Measurements from ENCODE around the gene PPP1CB.

The PPP1CB gene

GRCh38 chr2:28752631-28753376 is 1.2 kb downstream of the PPP1CB start:
- peak overlapping the region; percentile 96 for H3K27ac Mint-ChIP-seq
- H3K4me3 Mint-ChIP-seq, result peak overlapping the region; percentile 99
- H3K27me3 Mint-ChIP-seq, result no peaks in the 10 kb centered on the region
- peaks cover 67% of the 10 kb centered on the region for H3K4me1 Mint-ChIP-seq
- H3K9me3 Mint-ChIP-seq, result no peaks in the 10 kb centered on the region
- H3K36me3 Mint-ChIP-seq, result peaks cover 8% of the 10 kb centered on the region

- Mint-ChIP-seq H3K27me3 (no peaks in the 10 kb centered on the region), H3K27ac (peak overlapping the region; percentile 13), H3K9me3 (no peaks in the 10 kb centered on the region), H3K4me3 (peak overlapping the region; percentile 99), H3K36me3 (peaks cover 8% of the 10 kb centered on the region), H3K4me1 (peaks cover 65% of the 10 kb centered on the region)
Observed at GRCh38 chr2:28754321-28754720, 2.7 kb downstream of the PPP1CB start.

DNA sequence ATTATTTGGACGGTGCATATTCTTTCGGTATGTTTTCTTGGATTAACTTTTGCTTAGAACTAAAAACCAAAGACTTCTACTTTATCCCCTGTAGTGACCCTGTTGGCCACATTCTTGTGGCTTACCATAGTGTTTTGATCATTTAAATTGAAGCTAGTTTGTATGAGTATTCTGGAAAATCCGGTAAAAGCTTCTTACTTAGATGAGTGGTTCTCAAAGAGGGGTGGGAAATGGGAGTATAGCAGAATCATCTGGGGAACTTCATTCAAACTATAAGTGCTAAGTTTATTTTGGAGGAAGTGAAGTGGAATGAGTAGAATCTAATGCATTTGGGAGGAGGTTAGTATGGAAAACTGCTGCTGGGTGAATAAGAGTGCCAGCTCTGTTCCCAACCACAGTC is 3.8 kb downstream of the PPP1CB start:
- Mint-ChIP-seq H3K27me3 (no peaks in the 10 kb centered on the region), H3K27ac (peak overlapping the region; percentile 43), H3K9me3 (no peaks in the 10 kb centered on the region), H3K4me3 (peak overlapping the region; percentile 66), H3K4me1 (peaks cover 58% of the 10 kb centered on the region), H3K36me3 (peaks cover 8% of the 10 kb centered on the region)

DNA sequence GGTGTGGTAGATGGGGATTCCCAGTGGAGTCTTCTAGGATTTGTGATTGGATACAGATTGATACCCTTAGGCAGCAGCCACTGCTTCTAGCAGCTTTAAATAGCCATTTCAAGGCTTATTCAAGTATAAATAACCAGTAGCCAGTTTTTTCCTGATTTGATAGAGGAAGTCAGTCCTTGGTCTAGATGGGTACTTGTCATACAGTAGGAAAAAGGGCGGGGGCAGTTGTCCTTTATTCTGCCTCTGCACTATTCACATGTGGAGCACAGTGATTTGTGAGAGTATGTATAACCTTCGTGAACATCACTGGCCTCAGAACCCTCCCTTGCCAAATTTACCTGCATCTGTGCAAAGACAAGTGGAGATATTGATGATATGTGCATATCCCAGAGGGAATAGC is 6.8 kb downstream of the PPP1CB start:
- no peaks in the 10 kb centered on the region for H3K9me3 Mint-ChIP-seq
- no peaks in the 10 kb centered on the region for H3K27me3 Mint-ChIP-seq
- peaks cover 83% of the 10 kb centered on the region for H3K4me1 Mint-ChIP-seq
- H3K27ac Mint-ChIP-seq, result peak overlapping the region; percentile 15
- peaks cover 2% of the 10 kb centered on the region for H3K36me3 Mint-ChIP-seq
- H3K4me3 Mint-ChIP-seq, result no peak overlapping the region

DNA sequence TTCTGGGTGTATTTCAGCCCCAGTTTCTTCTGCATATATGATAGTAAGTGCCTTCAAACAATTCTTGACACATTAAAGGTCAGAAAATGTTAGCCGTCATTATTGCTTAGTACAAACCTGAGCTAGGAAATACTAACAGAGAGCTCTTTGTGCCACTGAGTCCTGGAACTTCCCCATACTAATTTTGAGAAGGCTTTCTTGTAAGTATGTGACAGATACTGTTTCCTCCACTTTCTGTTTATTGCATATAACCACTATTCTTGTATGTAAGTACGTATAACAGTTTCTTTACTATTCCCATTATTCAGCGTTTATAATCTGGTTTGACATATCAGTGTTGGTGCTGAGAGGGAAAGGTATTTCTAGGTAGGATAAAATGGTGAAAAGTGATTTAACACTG is 9.8 kb downstream of the PPP1CB start:
- Mint-ChIP-seq H3K27ac (peak overlapping the region; percentile 17), H3K9me3 (no peaks in the 10 kb centered on the region), H3K27me3 (no peaks in the 10 kb centered on the region), H3K4me3 (peak overlapping the region; percentile 4), H3K4me1 (peaks cover 89% of the 10 kb centered on the region), H3K36me3 (peaks cover 1% of the 10 kb centered on the region)

DNA sequence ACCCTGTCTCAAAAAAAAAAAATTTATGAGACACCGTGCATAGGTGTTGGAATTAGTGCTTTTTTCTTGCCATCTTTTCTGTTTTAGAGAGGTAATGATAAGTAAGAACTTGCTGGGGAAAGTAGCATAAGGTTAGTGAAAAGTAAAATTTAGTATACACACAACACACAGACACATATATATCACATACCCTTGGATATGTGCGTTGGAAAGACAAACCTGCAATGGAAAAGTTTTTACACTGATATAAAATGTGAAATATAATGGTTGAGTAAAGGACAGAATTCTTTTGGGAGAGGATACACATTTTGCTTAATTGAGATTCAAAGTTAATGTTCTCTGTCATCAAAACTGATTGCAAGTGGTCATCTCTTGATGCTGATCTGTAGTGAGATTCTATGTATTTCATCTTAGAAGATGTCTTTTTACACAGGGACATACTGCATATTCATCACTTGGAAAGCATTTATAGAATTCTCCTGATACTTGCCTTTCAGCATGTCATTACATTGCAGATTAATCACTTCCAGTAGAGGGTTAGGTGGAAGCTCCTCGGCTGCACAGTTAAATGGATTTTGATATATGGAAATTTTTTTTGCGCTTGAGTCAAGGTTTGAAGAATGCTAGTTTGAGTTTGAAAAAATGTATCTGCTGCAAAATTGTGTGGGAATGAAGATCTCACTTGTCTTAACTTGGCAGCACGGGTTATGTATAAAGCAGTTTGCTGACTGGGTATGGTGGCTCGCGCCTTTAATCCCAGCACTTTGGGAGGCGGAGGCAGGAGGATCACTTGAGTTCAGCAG is 13.5 kb downstream of the PPP1CB start:
- Mint-ChIP-seq H3K36me3 (peaks cover 3% of the 10 kb centered on the region), H3K27ac (peak overlapping the region; percentile 25), H3K27me3 (no peaks in the 10 kb centered on the region)

DNA sequence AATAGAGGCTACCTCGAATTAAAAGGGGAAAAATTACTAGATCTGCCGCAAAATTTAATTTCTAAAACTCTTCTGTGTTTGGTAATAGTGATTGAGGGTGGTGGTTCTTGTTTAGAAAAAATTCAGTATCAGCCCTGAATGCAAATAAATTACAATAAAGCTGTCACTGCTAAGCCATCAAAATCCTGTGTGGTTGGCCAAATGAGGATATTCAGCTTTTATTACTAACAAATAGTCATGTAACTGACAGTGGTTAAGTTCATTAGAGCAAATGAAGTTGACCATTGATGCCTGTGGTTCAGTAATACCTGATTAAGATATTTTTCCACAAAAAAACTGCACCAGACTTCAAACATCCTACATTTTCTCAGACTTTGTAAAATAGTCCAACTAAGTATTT is 14.4 kb downstream of the PPP1CB start:
- Mint-ChIP-seq H3K27ac (no peak overlapping the region), H3K9me3 (no peaks in the 10 kb centered on the region), H3K36me3 (peaks cover 3% of the 10 kb centered on the region), H3K4me3 (no peak overlapping the region), H3K4me1 (peaks cover 89% of the 10 kb centered on the region), H3K27me3 (no peaks in the 10 kb centered on the region)

More for the DNA sequence above, 13.5 kb downstream of the PPP1CB start:
- Mint-ChIP-seq H3K9me3 (no peaks in the 10 kb centered on the region), H3K4me1 (peaks cover 88% of the 10 kb centered on the region), H3K4me3 (peak overlapping the region; percentile 9)

- H3K27me3 Mint-ChIP-seq, result no peaks in the 10 kb centered on the region
- no peak overlapping the region for H3K27ac Mint-ChIP-seq
- H3K9me3 Mint-ChIP-seq, result no peaks in the 10 kb centered on the region
- H3K36me3 Mint-ChIP-seq, result peaks cover 3% of the 10 kb centered on the region
- no peak overlapping the region for H3K4me3 Mint-ChIP-seq
- H3K4me1 Mint-ChIP-seq, result peaks cover 88% of the 10 kb centered on the region
Observed at GRCh38 chr2:28767337-28767736, 15.7 kb downstream of the PPP1CB start.

DNA sequence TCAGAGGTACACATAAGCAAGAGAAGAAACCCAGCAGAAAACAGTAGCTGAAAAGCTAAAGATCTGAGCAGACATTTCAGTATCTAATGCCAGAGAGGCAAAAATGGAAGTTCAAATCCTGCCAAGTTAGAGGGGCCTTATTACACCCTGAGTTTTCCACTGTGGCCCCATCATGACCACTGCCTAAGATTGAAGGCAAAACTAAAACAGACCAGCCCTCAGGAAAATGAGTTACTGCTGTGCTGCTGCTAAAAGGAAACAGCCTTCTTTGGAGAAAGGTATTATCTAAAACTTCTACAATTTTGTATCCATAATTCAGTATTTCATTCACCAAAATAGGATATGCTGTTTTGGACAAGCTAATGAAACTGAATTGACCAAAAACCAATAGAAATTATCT is 16.8 kb downstream of the PPP1CB start:
- peaks cover 3% of the 10 kb centered on the region for H3K36me3 Mint-ChIP-seq
- peak overlapping the region; percentile 53 for H3K27ac Mint-ChIP-seq
- H3K27me3 Mint-ChIP-seq, result no peaks in the 10 kb centered on the region
- no peaks in the 10 kb centered on the region for H3K9me3 Mint-ChIP-seq
- H3K4me3 Mint-ChIP-seq, result peak overlapping the region; percentile 37
- peaks cover 88% of the 10 kb centered on the region for H3K4me1 Mint-ChIP-seq

DNA sequence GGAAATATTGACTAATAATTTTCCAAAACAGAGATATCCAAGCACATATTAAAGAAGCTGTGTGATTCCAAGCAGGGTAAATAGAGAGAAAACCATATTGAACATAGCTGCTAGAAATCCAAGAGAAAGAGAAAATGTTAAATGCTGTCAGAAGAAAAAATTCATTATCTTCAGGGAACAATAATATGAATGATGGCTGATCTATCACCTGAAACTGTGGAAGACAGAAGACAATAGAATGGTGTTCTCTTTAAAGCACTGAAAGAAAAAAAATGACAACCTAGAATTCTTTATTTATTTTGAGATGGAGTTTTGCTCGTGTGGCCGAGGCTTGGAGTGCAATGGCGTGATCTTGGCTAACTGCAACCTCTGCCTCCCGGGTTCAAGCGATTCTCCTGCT is 17.3 kb downstream of the PPP1CB start:
- Mint-ChIP-seq H3K27ac (peak overlapping the region; percentile 53), H3K4me1 (peaks cover 88% of the 10 kb centered on the region), H3K4me3 (peak overlapping the region; percentile 37), H3K27me3 (no peaks in the 10 kb centered on the region), H3K36me3 (peaks cover 2% of the 10 kb centered on the region), H3K9me3 (no peaks in the 10 kb centered on the region)

DNA sequence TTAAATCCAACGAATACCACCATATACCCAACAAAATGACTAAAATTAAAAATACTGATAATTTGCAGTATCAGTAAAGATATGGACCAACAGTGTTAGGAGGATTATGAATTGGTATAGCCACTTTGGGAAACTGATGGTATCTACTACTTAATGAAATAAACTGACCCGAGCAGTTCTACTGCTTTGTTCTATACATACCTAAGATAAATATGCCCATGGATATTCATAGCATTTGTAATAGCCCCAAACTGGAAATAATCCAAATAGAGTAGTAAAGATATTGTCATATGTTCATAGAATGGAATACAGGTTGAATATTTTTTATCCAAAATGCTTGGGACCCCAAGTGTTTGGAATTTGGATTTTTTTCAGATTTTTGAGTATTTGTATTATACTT is 20.7 kb downstream of the PPP1CB start:
- H3K4me1 Mint-ChIP-seq, result peaks cover 87% of the 10 kb centered on the region
- no peaks in the 10 kb centered on the region for H3K27me3 Mint-ChIP-seq
- H3K9me3 Mint-ChIP-seq, result no peaks in the 10 kb centered on the region
- H3K4me3 Mint-ChIP-seq, result no peak overlapping the region
- H3K36me3 Mint-ChIP-seq, result peaks cover 2% of the 10 kb centered on the region
- H3K27ac Mint-ChIP-seq, result no peak overlapping the region

DNA sequence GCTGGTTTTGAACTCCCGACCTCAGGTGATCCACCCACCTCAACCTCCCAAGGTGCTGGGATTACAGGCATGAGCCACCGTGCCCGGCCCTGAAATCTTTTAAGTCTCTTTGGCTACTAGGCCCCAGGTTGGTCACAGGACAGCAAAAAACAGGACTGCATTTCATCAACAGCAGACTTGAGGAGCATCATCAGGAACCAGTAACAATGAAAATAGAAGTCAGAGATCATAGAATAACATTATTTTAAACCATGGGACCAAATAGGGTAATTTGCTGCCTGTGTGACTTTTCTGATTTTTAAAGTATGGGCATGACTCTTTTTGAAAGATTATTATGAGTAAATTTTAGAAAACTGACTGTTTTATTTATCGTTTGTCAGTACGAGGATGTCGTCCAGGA is 24.8 kb downstream of the PPP1CB start:
- no peak overlapping the region for H3K4me3 Mint-ChIP-seq
- H3K27me3 Mint-ChIP-seq, result no peaks in the 10 kb centered on the region
- peaks cover 6% of the 10 kb centered on the region for H3K36me3 Mint-ChIP-seq
- H3K27ac Mint-ChIP-seq, result no peak overlapping the region
- peaks cover 76% of the 10 kb centered on the region for H3K4me1 Mint-ChIP-seq
- H3K9me3 Mint-ChIP-seq, result no peaks in the 10 kb centered on the region

DNA sequence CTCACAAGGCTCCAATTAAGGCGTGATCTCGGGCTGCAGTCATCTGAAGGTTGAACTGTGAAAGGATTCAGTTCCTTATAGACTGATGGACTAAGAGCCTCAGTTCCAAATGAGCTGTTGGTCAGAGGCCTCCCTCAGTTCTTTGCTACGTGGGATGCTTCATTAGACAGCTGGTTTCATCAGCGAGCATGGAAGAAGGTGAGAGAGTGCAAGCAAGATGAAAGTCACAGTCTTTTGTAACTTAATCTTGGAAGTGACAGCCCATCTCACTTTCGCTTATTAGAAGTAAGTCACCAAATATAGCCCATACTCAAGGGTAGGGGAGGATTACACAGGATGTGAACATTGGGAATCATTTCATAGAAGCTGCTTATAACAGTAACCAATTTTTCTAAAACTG is 26.8 kb downstream of the PPP1CB start:
- H3K9me3 Mint-ChIP-seq, result no peaks in the 10 kb centered on the region
- peak overlapping the region; percentile 59 for H3K27ac Mint-ChIP-seq
- peaks cover 14% of the 10 kb centered on the region for H3K36me3 Mint-ChIP-seq
- H3K4me3 Mint-ChIP-seq, result no peak overlapping the region
- no peaks in the 10 kb centered on the region for H3K27me3 Mint-ChIP-seq
- peaks cover 60% of the 10 kb centered on the region for H3K4me1 Mint-ChIP-seq

DNA sequence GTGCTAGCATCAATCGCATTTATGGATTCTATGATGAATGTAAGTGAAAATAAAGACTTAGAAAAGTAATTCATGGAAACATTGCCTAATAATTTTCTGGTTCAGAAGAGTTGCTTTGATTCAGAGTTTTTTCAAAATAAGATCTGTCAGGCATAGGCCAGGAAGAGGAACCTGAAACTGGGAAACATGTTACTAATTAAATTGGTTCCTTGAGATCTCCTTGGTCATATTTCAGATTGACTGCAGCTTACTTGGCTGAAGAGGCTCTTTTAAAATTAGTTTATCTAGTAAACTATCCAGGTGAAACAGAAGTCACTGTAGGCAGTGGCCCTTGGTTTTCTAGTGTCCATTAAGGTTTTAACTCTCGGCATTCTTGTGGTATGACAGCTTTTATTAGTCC is 27.4 kb downstream of the PPP1CB start:
- Mint-ChIP-seq H3K36me3 (peaks cover 14% of the 10 kb centered on the region), H3K4me3 (no peak overlapping the region), H3K27ac (peak overlapping the region; percentile 17), H3K27me3 (no peaks in the 10 kb centered on the region), H3K4me1 (peaks cover 54% of the 10 kb centered on the region), H3K9me3 (no peaks in the 10 kb centered on the region)

- Mint-ChIP-seq H3K4me1 (peaks cover 43% of the 10 kb centered on the region), H3K27me3 (no peaks in the 10 kb centered on the region), H3K4me3 (no peak overlapping the region), H3K36me3 (peaks cover 14% of the 10 kb centered on the region), H3K27ac (peak overlapping the region; percentile 62), H3K9me3 (no peaks in the 10 kb centered on the region)
Observed at GRCh38 chr2:28780496-28780895, 28.9 kb downstream of the PPP1CB start.

- H3K4me3 Mint-ChIP-seq, result no peak overlapping the region
- H3K27ac Mint-ChIP-seq, result peak overlapping the region; percentile 20
- no peaks in the 10 kb centered on the region for H3K27me3 Mint-ChIP-seq
- peaks cover 28% of the 10 kb centered on the region for H3K4me1 Mint-ChIP-seq
- peaks cover 15% of the 10 kb centered on the region for H3K36me3 Mint-ChIP-seq
- no peaks in the 10 kb centered on the region for H3K9me3 Mint-ChIP-seq
Observed at GRCh38 chr2:28782423-28782822, 30.8 kb downstream of the PPP1CB start.

Data from activated naive CD4-positive, alpha-beta T cell treated with anti-CD3 and anti-CD28 coated beads, Interleukin-2, amount 50 U/mL, for 24 hours (primary cell).